OCI-M2 (cell line): Measurements from ENCODE around the gene CHAMP1.
A peak's percentile ranks its signal among the peaks of the same experiment; 100 is the strongest.

Source experiments
- DNase-seq: peaks from one replicate; lab custom pipeline; 2025; ENCODE audit not compliant: unreplicated experiment; lab: John Stamatoyannopoulos, UW

Gene CHAMP1

GRCh38 chr13:114314074-114314912, at the start of gene CHAMP1:
Gene CHAMP1 (plus strand): TSS chr13:114314503. CDS start chr13:114323843, 9,340 bp downstream.
- peak; percentile 63 for DNase-seq

- no peak for DNase-seq
These were observed 49.3 kb upstream of the CHAMP1 start for GRCh38 chr13:114264886-114265611.

GRCh38 chr13:114266241-114266640, 48.1 kb upstream of the CHAMP1 start:
- DNase-seq: no peak

GRCh38 chr13:114268344-114269280, 45.7 kb upstream of the CHAMP1 start:
- DNase-seq: no peak

GRCh38 chr13:114269281-114269770, 45.0 kb upstream of the CHAMP1 start:
- no peak for DNase-seq

GRCh38 chr13:114272977-114273376, 41.3 kb upstream of the CHAMP1 start:
- no peak for DNase-seq

GRCh38 chr13:114275304-114275703, 39.0 kb upstream of the CHAMP1 start:
- DNase-seq: no peak

- DNase-seq: peak; percentile 8
These were observed 35.2 kb upstream of the CHAMP1 start for GRCh38 chr13:114279146-114279545.

GRCh38 chr13:114279758-114280355, 34.4 kb upstream of the CHAMP1 start:
- DNase-seq: no peak

GRCh38 chr13:114281351-114282040, 32.8 kb upstream of the CHAMP1 start, which contains the start of gene UPF3A:
Gene UPF3A (plus strand): TSS chr13:114281601. CDS start chr13:114281640, 39 bp downstream.
- DNase-seq: no peak

- no peak for DNase-seq
These were observed 32.1 kb upstream of the CHAMP1 start for GRCh38 chr13:114282041-114282670.

- peak; percentile 14 for DNase-seq
These were observed 30.7 kb upstream of the CHAMP1 start for GRCh38 chr13:114283576-114283975.

GRCh38 chr13:114284680-114285079, 29.6 kb upstream of the CHAMP1 start:
- no peak for DNase-seq

GRCh38 chr13:114285166-114285808, 29.0 kb upstream of the CHAMP1 start:
- no peak for DNase-seq

GRCh38 chr13:114286808-114287207, 27.5 kb upstream of the CHAMP1 start:
- DNase-seq: no peak

- DNase-seq: no peak
These were observed 26.1 kb upstream of the CHAMP1 start for GRCh38 chr13:114288157-114288591.

- no peak for DNase-seq
These were observed 17.9 kb upstream of the CHAMP1 start for GRCh38 chr13:114296448-114296847.

GRCh38 chr13:114296902-114297301, 17.4 kb upstream of the CHAMP1 start:
- no peak for DNase-seq

- DNase-seq: no peak
These were observed 15.4 kb upstream of the CHAMP1 start for GRCh38 chr13:114298866-114299265.
